ENCODE results near the gene DDA1. TPM values are rescaled to one million over a fixed set of nuclear protein-coding genes. Genes with fewer than 3 reads are reported as not detected.
A peak's percentile ranks its signal among the peaks of the same experiment; 100 is the strongest.

DDA1 gene
- total and polyA plus RNA-seq, 9 of the 15 experiments (the other 6 are each of a cell fraction or from before 2014, with no cell fraction given) = 1.4 to 83.8 (median 33.8) TPM

DNA sequence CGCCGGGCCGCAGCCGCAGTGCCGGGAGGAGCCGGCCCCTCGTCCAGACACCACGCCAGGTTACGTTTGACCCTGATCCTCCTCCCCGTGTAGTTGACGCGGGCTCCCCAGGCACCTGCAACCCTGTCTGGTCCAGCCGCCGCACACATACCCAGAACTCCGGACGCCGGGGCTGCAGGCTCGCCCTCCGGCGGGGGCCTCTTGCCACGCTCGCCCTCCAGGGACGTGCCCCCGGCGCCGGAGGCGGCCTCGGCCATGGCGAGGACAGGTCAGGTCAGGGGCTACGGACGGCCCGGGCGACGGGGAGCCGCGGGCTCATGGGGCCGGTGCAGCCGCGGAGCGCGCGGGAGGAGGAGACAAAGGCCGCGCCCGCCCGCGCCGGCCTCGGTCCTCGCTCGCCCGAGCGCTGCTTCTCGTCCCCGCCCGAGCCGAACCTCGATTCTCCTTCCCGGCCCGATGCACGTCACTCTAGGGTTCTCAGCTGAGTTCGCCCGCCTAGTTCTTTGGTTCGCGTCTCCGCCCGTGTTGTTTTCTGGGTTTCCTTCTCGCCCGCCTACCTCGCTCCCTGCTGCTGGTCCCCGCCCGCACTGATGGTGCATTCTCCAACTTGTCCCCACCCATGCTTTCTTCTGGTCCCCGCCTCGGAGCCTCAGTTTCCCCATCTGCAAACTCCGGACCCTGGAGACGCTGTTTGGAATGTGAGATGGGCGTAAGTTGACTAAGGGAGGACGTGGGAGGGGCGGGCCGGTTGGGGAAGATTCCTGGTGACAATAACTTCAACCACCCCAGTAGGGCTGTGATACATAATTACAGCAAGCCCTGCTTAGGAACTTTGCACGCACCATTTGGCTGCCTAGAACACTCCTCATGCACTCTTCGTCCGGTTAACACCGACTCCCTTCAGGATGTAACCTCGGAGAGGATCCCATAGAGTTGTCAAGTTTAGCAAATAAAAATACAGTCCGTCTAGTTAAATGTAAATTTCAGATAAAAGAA lies 25.3 kb downstream of the DDA1 start, which contains the start of gene ANO8 (continued):
- TF ChIP-seq MEF2A (IDR thresholded peaks at IDR 0.05; ENCODE audit: control insufficient read depth, low read depth, low read length) = peak; percentile 16; the same call in 1 of the 2 replicates
- TF ChIP-seq ZBTB8A (IDR thresholded peaks at IDR 0.05; ENCODE audit: partially characterized antibody) = no peak
- TF ChIP-seq, protein P1, sequence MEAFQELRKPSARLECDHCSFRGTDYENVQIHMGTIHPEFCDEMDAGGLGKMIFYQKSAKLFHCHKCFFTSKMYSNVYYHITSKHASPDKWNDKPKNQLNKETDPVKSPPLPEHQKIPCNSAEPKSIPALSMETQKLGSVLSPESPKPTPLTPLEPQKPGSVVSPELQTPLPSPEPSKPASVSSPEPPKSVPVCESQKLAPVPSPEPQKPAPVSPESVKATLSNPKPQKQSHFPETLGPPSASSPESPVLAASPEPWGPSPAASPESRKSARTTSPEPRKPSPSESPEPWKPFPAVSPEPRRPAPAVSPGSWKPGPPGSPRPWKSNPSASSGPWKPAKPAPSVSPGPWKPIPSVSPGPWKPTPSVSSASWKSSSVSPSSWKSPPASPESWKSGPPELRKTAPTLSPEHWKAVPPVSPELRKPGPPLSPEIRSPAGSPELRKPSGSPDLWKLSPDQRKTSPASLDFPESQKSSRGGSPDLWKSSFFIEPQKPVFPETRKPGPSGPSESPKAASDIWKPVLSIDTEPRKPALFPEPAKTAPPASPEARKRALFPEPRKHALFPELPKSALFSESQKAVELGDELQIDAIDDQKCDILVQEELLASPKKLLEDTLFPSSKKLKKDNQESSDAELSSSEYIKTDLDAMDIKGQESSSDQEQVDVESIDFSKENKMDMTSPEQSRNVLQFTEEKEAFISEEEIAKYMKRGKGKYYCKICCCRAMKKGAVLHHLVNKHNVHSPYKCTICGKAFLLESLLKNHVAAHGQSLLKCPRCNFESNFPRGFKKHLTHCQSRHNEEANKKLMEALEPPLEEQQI (IDR thresholded peaks at IDR 0.05) = no peak
- TF ChIP-seq, protein P2, sequence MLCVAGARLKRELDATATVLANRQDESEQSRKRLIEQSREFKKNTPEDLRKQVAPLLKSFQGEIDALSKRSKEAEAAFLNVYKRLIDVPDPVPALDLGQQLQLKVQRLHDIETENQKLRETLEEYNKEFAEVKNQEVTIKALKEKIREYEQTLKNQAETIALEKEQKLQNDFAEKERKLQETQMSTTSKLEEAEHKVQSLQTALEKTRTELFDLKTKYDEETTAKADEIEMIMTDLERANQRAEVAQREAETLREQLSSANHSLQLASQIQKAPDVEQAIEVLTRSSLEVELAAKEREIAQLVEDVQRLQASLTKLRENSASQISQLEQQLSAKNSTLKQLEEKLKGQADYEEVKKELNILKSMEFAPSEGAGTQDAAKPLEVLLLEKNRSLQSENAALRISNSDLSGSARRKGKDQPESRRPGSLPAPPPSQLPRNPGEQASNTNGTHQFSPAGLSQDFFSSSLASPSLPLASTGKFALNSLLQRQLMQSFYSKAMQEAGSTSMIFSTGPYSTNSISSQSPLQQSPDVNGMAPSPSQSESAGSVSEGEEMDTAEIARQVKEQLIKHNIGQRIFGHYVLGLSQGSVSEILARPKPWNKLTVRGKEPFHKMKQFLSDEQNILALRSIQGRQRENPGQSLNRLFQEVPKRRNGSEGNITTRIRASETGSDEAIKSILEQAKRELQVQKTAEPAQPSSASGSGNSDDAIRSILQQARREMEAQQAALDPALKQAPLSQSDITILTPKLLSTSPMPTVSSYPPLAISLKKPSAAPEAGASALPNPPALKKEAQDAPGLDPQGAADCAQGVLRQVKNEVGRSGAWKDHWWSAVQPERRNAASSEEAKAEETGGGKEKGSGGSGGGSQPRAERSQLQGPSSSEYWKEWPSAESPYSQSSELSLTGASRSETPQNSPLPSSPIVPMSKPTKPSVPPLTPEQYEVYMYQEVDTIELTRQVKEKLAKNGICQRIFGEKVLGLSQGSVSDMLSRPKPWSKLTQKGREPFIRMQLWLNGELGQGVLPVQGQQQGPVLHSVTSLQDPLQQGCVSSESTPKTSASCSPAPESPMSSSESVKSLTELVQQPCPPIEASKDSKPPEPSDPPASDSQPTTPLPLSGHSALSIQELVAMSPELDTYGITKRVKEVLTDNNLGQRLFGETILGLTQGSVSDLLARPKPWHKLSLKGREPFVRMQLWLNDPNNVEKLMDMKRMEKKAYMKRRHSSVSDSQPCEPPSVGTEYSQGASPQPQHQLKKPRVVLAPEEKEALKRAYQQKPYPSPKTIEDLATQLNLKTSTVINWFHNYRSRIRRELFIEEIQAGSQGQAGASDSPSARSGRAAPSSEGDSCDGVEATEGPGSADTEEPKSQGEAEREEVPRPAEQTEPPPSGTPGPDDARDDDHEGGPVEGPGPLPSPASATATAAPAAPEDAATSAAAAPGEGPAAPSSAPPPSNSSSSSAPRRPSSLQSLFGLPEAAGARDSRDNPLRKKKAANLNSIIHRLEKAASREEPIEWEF (CRISPR knock-in tag; IDR thresholded peaks at IDR 0.05) = no peak
- TF ChIP-seq KDM1A (IDR thresholded peaks at IDR 0.05) = 0 out of 4 replicates have a peak, but pooled peaks of 1 of the 2 experiments have one; percentile 13
- TF ChIP-seq CHCHD3 (CRISPR knock-in tag; IDR thresholded peaks at IDR 0.05) = no peak
- TF ChIP-seq SAFB2 (IDR thresholded peaks at IDR 0.05; ENCODE audit: borderline replicate concordance, low read depth, low read length, severe bottlenecking) = no peak
- no peak for TF ChIP-seq CHD2 (IDR thresholded peaks at IDR 0.05; ENCODE audit: low read depth, low read length)
- peak; percentile 53; the same call in 1 of the 2 replicates for TF ChIP-seq NR2C2 (CRISPR knock-in tag; IDR thresholded peaks at IDR 0.05)
- peak; percentile 83 for TF ChIP-seq NR2C2 (tag; IDR thresholded peaks at IDR 0.05)
- TF ChIP-seq, protein P3, sequence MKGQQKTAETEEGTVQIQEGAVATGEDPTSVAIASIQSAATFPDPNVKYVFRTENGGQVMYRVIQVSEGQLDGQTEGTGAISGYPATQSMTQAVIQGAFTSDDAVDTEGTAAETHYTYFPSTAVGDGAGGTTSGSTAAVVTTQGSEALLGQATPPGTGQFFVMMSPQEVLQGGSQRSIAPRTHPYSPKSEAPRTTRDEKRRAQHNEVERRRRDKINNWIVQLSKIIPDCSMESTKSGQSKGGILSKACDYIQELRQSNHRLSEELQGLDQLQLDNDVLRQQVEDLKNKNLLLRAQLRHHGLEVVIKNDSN (CRISPR knock-in tag; IDR thresholded peaks at IDR 0.05) = peak; percentile 32; the same call in 1 of the 2 replicates
- TF ChIP-seq, protein P4, sequence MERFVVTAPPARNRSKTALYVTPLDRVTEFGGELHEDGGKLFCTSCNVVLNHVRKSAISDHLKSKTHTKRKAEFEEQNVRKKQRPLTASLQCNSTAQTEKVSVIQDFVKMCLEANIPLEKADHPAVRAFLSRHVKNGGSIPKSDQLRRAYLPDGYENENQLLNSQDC (CRISPR knock-in tag; IDR thresholded peaks at IDR 0.05) = peak; percentile 63; the same call in 1 of the 2 replicates
- TF ChIP-seq SIN3A (IDR thresholded peaks at IDR 0.05; ENCODE audit: borderline replicate concordance in 2 of 2, control insufficient read depth in 1 of 2, low read depth in 2 of 2, low read length in 2 of 2) = peak; percentile 88 to 93

All from K562 (cell line).